Activated CD4-positive, alpha-beta memory T cell treated with anti-CD3 and anti-CD28 coated beads for 36 hours (primary cell): Measurements from ENCODE around the gene GLRA3. TPM values are rescaled to one million over a fixed set of nuclear protein-coding genes. Genes with fewer than 3 reads are reported as not detected.
"Not testable (repeated sequence)": the region's sequence is repeated elsewhere in the genome, so short reads cannot be mapped to it uniquely, and the experiment has no call there.

ENCODE experiments used
- CTCF ChIA-PET: fragments of 350-600 bp; sonication (Branson Sonifier 250); formaldehyde crosslinking; loops from one replicate; lab custom pipeline; 2021; ENCODE audit warnings: antibody characterized with exemption, inconsistent platforms; lab: Charles Lee
- POLR2A ChIA-PET: fragments of 350-600 bp; sonication (Branson Sonifier 250); formaldehyde crosslinking; loops from one replicate; lab custom pipeline; 2021; ENCODE audit warnings: antibody characterized with exemption; lab: Charles Lee
- DNase-seq: peaks from one replicate; pipeline ENCODE4 v3.0.0-alpha.2; 2020
- H3K27ac Mint-ChIP-seq: one replicate; pipeline ENCODE4 v1.8.0; 2021; ENCODE audit warnings: mixed read lengths
- H3K27me3 Mint-ChIP-seq: one replicate; pipeline ENCODE4 v1.8.0; 2021; ENCODE audit warnings: mixed read lengths
- H3K36me3 Mint-ChIP-seq: one replicate; pipeline ENCODE4 v1.8.0; 2021; ENCODE audit warnings: mixed read lengths
- H3K4me1 Mint-ChIP-seq: one replicate; pipeline ENCODE4 v1.8.0; 2021; ENCODE audit warnings: low read depth, mixed read lengths
- H3K4me3 Mint-ChIP-seq: one replicate; pipeline ENCODE4 v1.8.0; 2021; ENCODE audit warnings: mild to moderate bottlenecking, mixed read lengths
- H3K9me3 Mint-ChIP-seq: one replicate; pipeline ENCODE4 v1.8.0; 2021; ENCODE audit warnings: mixed read lengths
- intact Hi-C: fragments of 100-400 bp; cut with micrococcal nuclease; formaldehyde crosslinking; loops from one replicate; pipeline ENCODE4 v1.15.1; 2023
- total RNA-seq, 2 experiments: library from RNA; stranded (reverse); gene quantifications; one replicate each; pipeline ENCODE4 v1.2.3, GENCODE V29; 2021

The GLRA3 gene
- total RNA-seq, 2 experiments from 2014 or later = not detected

DNA sequence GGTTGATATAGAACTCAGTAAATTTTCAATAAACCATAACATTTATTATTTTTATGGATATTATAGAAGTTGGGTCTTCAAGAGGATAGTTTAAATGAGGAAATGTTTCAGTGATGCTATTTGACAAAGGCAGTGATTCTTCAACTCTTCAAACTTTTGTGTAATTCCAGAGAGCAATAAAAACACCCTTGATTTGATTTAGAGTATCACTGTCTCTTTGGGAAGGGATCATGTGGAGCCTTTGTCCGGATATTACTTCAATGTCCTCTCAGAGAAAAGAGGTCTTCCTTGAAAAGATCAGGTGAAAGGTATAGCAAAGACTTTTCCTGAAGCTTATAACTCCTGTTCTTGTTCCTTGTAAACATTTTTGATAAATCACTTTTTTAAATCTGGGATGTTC lies 23.3 kb downstream of the GLRA3 start:
- CTCF ChIA-PET = no interaction called here

DNA sequence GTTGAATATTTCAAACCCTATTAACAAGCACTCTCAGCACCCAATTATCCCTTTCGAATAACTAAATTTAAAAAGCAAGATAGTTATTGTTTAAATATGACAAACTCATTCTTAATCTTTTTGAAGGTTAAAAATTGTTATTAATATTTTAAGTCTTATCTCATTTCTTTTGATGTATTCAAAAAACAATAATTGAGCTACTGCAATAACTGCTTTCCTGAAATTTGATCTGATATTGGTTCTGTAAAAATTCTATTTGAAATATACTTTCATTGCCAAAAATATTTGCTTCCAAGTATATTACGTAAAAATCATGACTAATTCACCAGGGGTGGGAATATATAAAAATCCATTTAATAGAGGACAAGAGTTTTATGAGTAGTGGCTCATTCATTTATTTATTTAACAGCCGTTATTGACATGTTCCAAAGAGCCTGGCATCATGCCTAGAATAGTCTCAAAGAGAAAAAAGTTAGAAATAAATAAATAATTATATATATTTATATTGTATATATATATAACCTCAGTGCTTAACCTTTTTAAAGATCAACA lies 34.4 kb downstream of the GLRA3 start:
- Mint-ChIP-seq H3K4me1 (no peaks in the 10 kb centered on the region), H3K36me3 (no peaks in the 10 kb centered on the region), H3K27me3 (no peaks in the 10 kb centered on the region), H3K9me3 (peaks cover 4% of the 10 kb centered on the region), H3K27ac (no peak overlapping the region), H3K4me3 (no peak overlapping the region)
- intact Hi-C loops = no loop called here
- ChIA-PET POLR2A (no interaction called here), CTCF (no interaction called here)
- no peak for DNase-seq

More for the DNA sequence above, 23.3 kb downstream of the GLRA3 start:
- no peaks in the 10 kb centered on the region for H3K27me3 Mint-ChIP-seq
- DNase-seq = no peak
- H3K9me3 Mint-ChIP-seq = peaks cover 19% of the 10 kb centered on the region
- intact Hi-C loops = no loop called here
- POLR2A ChIA-PET = no interaction called here
- no peak overlapping the region for H3K4me3 Mint-ChIP-seq
- no peaks in the 10 kb centered on the region for H3K4me1 Mint-ChIP-seq
- H3K36me3 Mint-ChIP-seq = no peaks in the 10 kb centered on the region
- no peak overlapping the region for H3K27ac Mint-ChIP-seq

DNA sequence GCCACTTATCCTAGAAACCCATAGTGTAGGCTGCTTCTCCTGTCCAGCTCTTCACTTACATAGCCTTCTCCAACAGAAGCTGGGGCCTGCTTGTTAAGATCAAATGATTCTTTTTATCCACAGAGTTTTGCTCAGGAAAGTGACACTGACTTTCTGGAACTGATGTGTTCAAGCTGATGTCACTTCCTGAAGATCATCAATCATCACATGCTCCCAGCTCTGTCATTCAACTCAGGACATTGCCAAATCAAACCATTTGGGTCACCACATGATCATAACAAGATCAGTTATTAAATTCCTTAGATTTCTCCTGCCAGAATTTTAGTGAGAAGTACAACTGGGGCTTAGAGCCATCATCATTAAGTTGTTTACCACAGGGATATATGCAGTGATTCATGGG lies 39.4 kb downstream of the GLRA3 start:
- ChIA-PET CTCF (no interaction called here), POLR2A (no interaction called here)
- H3K36me3 Mint-ChIP-seq = no peaks in the 10 kb centered on the region

GRCh38 chr4:174778274-174778986 lies 50.6 kb downstream of the GLRA3 start:
- H3K4me3 Mint-ChIP-seq, CTCF ChIA-PET, H3K4me1 Mint-ChIP-seq, H3K27ac Mint-ChIP-seq, POLR2A ChIA-PET, H3K36me3 Mint-ChIP-seq, intact Hi-C loops, DNase-seq, H3K9me3 Mint-ChIP-seq, H3K27me3 Mint-ChIP-seq: not testable (repeated sequence)

More for the DNA sequence above, 39.4 kb downstream of the GLRA3 start:
- no peaks in the 10 kb centered on the region for H3K27me3 Mint-ChIP-seq
- H3K4me1 Mint-ChIP-seq = no peaks in the 10 kb centered on the region
- DNase-seq = no peak
- intact Hi-C loops = no loop called here
- peaks cover 4% of the 10 kb centered on the region for H3K9me3 Mint-ChIP-seq
- no peak overlapping the region for H3K27ac Mint-ChIP-seq
- H3K4me3 Mint-ChIP-seq = no peak overlapping the region

DNA sequence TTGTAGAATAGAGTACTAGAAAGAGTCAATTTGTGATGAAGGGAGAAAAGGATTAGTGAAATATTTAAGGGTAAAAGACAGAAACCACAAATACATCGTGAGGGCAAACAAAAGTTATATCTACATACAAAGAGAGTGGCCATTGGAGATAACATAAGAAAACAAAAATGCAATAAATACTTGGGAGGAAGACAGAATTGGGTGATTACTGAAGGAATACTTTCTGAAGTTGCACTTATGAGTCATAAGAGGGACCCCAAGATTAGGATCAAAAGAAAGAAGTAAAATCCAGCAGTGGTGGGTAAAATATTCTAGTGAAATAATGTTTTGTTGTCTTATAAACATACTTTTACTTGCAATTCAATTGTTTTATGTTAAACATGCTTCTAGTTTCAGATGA lies 53.7 kb downstream of the GLRA3 start:
- Mint-ChIP-seq H3K9me3 (no peaks in the 10 kb centered on the region), H3K4me3 (no peak overlapping the region), H3K27ac (no peak overlapping the region), H3K36me3 (no peaks in the 10 kb centered on the region), H3K27me3 (no peaks in the 10 kb centered on the region), H3K4me1 (no peaks in the 10 kb centered on the region)
- no peak for DNase-seq
- ChIA-PET CTCF (no interaction called here), POLR2A (no interaction called here)
- intact Hi-C loops = no loop called here

DNA sequence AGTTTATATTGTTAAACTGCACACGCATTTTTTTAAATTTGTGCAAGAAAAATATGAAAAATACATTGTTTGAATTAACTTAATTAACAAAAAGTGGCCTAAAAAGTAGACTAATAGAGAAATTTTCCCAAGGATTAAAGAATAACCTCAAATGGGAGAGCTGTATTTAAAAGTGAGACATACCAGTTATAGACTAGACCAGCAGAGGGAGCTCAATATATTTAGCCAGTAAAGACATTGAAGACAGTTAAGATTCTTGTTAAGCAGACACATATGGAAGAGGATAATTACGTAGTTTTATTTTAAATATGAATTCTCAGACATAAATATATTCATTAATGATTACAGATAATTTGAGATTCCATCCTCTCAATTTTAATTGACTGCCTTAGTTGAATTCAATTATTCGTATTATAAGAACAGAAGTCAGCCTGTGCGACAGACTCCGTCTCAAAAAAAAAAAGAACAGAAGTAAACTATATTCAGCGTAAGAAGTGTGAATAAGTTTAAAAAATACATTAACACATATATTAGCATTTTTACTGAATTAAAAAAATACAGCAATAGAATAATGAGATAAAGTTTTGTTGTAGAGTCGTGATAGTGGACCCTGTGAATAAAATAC lies 64.8 kb downstream of the GLRA3 start:
- ChIA-PET POLR2A (no interaction called here), CTCF (interaction anchor here (1.0 to 2.2 kb wide), 3 partner anchors 9 to 773 kb away, joined by 3 to 6 read pairs (median 3); no protein-coding TSS in a partner anchor)
- no peaks in the 10 kb centered on the region for H3K27me3 Mint-ChIP-seq
- intact Hi-C loops = loop anchor here (2.0 kb wide), 1 partner anchor 773 kb away; no protein-coding TSS in a partner anchor
- DNase-seq = no peak
- H3K4me1 Mint-ChIP-seq = no peaks in the 10 kb centered on the region
- H3K4me3 Mint-ChIP-seq = no peak overlapping the region
- no peak overlapping the region for H3K27ac Mint-ChIP-seq
- no peaks in the 10 kb centered on the region for H3K36me3 Mint-ChIP-seq
- H3K9me3 Mint-ChIP-seq = no peaks in the 10 kb centered on the region

- intact Hi-C loops = loop anchor here (2.0 kb wide), 1 partner anchor 773 kb away; no protein-coding TSS in a partner anchor
- no peaks in the 10 kb centered on the region for H3K9me3 Mint-ChIP-seq
- H3K4me1 Mint-ChIP-seq = no peaks in the 10 kb centered on the region
- ChIA-PET CTCF (interaction anchor here (1.2 to 2.2 kb wide), 2 partner anchors 10 to 23 kb away, joined by 3 to 6 read pairs; no protein-coding TSS in a partner anchor), POLR2A (no interaction called here)
- H3K27ac Mint-ChIP-seq = no peak overlapping the region
- no peaks in the 10 kb centered on the region for H3K27me3 Mint-ChIP-seq
- no peak overlapping the region for H3K4me3 Mint-ChIP-seq
- DNase-seq = no peak
- no peaks in the 10 kb centered on the region for H3K36me3 Mint-ChIP-seq
Measured at GRCh38 chr4:174763454-174764104, 65.5 kb downstream of the GLRA3 start.

GRCh38 chr4:174761451-174761850 lies 67.6 kb downstream of the GLRA3 start:
- Mint-ChIP-seq H3K9me3 (no peaks in the 10 kb centered on the region), H3K36me3 (no peaks in the 10 kb centered on the region), H3K27me3 (no peaks in the 10 kb centered on the region), H3K27ac (no peak overlapping the region), H3K4me1 (no peaks in the 10 kb centered on the region), H3K4me3 (no peak overlapping the region)
- intact Hi-C loops = no loop called here
- CTCF ChIA-PET = interaction anchor here (0.6 kb wide), 1 partner anchor 56 kb away, joined by 3 read pairs; no protein-coding TSS in a partner anchor
- DNase-seq = no peak
- POLR2A ChIA-PET = no interaction called here

DNA sequence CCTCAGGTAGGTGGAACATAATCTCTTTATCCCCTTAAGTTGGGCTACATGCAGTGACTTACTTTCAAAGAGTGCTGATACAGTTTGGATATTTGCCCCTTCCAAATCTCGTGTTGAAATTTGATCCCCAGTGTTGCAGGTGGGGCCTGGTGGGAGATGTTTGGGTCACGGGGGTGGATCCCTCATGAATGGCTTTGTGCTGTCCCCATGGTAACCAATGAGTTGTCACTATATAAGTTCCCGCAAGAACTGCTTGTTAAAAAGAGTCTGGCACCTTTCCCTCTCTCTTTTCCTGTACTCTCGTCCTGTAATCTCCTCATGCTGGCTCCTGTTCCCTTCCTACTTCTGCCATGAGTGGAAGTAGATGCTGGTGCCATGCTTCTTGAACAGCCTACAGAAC lies 71.3 kb downstream of the GLRA3 start:
- Mint-ChIP-seq H3K36me3 (no peaks in the 10 kb centered on the region), H3K4me1 (no peaks in the 10 kb centered on the region), H3K4me3 (no peak overlapping the region), H3K27me3 (no peaks in the 10 kb centered on the region), H3K27ac (no peak overlapping the region), H3K9me3 (no peaks in the 10 kb centered on the region)
- ChIA-PET CTCF (no interaction called here), POLR2A (no interaction called here)
- no peak for DNase-seq
- intact Hi-C loops = no loop called here

DNA sequence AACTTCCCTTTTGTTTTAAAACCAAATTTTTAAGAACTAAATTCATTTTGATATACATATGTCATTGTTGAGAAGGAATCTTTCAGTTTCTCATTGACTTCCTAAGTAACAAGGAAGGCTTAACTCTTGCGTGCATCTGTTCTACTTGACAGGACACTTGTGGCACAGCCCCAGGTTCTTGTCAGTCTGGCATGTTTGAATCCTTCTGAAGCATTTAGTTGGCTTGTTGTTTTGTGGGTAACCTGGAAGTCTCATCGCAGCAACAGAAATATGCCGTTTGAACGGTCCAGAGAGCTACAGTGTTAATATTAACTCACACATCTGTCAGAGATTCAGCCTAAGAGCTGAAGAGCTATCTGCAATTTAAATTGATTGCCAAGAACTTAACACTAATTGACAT lies 76.0 kb downstream of the GLRA3 start:
- Mint-ChIP-seq H3K4me3 (no peak overlapping the region), H3K27ac (no peak overlapping the region), H3K4me1 (no peaks in the 10 kb centered on the region), H3K9me3 (no peaks in the 10 kb centered on the region), H3K27me3 (no peaks in the 10 kb centered on the region), H3K36me3 (no peaks in the 10 kb centered on the region)
- CTCF ChIA-PET = no interaction called here
- no peak for DNase-seq
- intact Hi-C loops = no loop called here
- POLR2A ChIA-PET = no interaction called here

- ChIA-PET CTCF (interaction anchor here (0.8 kb wide), 1 partner anchor 14 kb away, joined by 4 read pairs; no protein-coding TSS in a partner anchor), POLR2A (no interaction called here)
- DNase-seq = no peak
- Mint-ChIP-seq H3K27ac (no peak overlapping the region), H3K27me3 (no peaks in the 10 kb centered on the region), H3K9me3 (no peaks in the 10 kb centered on the region), H3K4me1 (no peaks in the 10 kb centered on the region), H3K36me3 (no peaks in the 10 kb centered on the region), H3K4me3 (no peak overlapping the region)
- intact Hi-C loops = no loop called here
Measured at GRCh38 chr4:174752026-174752425, 77.0 kb downstream of the GLRA3 start.

DNA sequence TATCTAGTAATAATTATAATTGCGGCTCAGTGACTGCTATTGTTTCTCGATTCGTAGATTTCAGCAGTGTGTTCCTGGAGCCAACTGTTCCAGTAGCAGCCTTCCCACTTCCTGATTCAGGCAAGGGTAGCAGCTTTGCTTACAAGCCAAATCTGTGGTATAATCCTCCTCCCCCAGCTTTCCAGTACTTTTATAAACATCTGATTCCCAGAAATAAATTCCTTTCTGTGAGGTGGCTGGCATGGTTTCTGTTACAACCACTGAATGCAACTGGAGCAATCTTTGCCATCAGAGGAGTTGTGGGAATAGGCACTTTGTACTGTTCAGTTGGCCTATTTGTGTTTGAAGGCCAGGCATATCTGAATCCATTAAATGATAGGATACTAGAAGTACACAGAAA lies 80.0 kb downstream of the GLRA3 start:
- Mint-ChIP-seq H3K36me3 (no peaks in the 10 kb centered on the region), H3K27me3 (no peaks in the 10 kb centered on the region), H3K27ac (no peak overlapping the region), H3K4me3 (no peak overlapping the region), H3K9me3 (peaks cover 10% of the 10 kb centered on the region), H3K4me1 (no peaks in the 10 kb centered on the region)
- no peak for DNase-seq
- CTCF ChIA-PET = interaction anchor here (0.9 kb wide), 1 partner anchor 11 kb away, joined by 3 read pairs; no protein-coding TSS in a partner anchor
- POLR2A ChIA-PET = no interaction called here
- intact Hi-C loops = no loop called here
